Subcutaneous adipose tissue (tissue), 4 donors: ENCODE data around the gene UHMK1. TPM values are rescaled to one million over a fixed set of nuclear protein-coding genes. Genes with fewer than 3 reads are reported as not detected.

ENCODE experiments used
- CTCF ChIP-seq: fragments of 450-650 bp; IDR thresholded peaks from one replicate; pipeline ENCODE4 v1.5.1; 2016; ENCODE audit warnings: low read depth, mild to moderate bottlenecking, control low read depth, antibody characterized with exemption, moderate library complexity
- total RNA-seq, 4 donors: library from RNA; depleted of rRNA; stranded (reverse); fragments of >200 nt; gene quantifications; one replicate each; pipeline ENCODE4 v1.1.0, GENCODE V29; 2016

Gene UHMK1
- total RNA-seq, 4 donors from 2014 or later = 74.4 to 144 (median 84.6) TPM

- no peak for TF ChIP-seq CTCF
Measured at GRCh38 chr1:162475089-162475488, 22.5 kb upstream of the UHMK1 start.

- no peak for TF ChIP-seq CTCF
Measured at GRCh38 chr1:162475539-162476185, 22.0 kb upstream of the UHMK1 start.

GRCh38 chr1:162476620-162477019, 21.0 kb upstream of the UHMK1 start:
- TF ChIP-seq CTCF = no peak

GRCh38 chr1:162485236-162485635, 12.4 kb upstream of the UHMK1 start:
- TF ChIP-seq CTCF = no peak

GRCh38 chr1:162487241-162487640, 10.4 kb upstream of the UHMK1 start:
- no peak for TF ChIP-seq CTCF

- no peak for TF ChIP-seq CTCF
Measured at GRCh38 chr1:162488219-162488618, 9.4 kb upstream of the UHMK1 start.

GRCh38 chr1:162497104-162497722, 405 bp upstream of the UHMK1 start:
- TF ChIP-seq CTCF = no peak
